ENCODE measurements around the gene DOCK11. TPM values are rescaled to one million over a fixed set of nuclear protein-coding genes. Genes with fewer than 3 reads are reported as not detected.

Gene DOCK11
- total and polyA plus RNA-seq, 2 donors (not counting 3 experiments of a cell fraction or from before 2014, with no cell fraction given): 0.37 to 0.86 TPM

DNA sequence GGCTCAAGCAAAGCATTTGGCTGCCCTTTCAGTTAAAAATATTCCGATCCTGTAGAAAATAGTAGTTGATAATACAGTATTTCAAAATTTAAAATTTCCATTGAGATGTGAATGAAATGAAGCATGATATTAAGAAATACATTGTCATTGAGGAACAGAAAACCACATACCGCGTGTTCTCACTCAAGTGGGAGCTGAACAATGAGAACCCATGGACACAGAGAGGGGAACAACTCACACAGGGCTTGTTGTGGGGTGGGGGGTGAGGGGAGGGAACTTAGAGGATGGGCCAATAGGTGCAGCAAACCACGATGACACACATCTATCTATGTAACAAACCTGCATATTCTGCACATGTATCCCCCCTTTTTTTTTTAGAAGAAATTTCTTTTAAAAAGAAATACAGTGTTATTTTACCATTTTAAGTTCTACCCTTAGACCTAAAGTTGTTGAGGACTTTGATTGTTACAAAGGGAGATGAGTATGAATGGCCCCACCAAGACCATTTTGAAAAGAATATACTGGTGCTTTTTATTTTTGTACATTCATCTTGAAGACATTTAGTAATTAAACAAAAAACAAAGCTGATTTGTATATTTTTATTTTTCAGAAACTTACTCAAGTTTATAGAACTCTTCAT, 179.8 kb downstream of the DOCK11 start:
- TF ChIP-seq, protein P1, sequence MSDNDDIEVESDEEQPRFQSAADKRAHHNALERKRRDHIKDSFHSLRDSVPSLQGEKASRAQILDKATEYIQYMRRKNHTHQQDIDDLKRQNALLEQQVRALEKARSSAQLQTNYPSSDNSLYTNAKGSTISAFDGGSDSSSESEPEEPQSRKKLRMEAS (IDR thresholded peaks at IDR 0.05; ENCODE audit: insufficient read depth, insufficient read length): no peak
- TF ChIP-seq POLR2A (IDR thresholded peaks at IDR 0.05; ENCODE audit: low read depth, low read length) (no peak), JUN (IDR thresholded peaks at IDR 0.05; ENCODE audit: borderline replicate concordance, insufficient read depth, insufficient read length, low read depth) (no peak), EZH2 (IDR thresholded peaks at IDR 0.05; ENCODE audit: borderline replicate concordance, low read depth, low read length, severe bottlenecking) (no peak), FOS (IDR thresholded peaks at IDR 0.05; ENCODE audit: borderline replicate concordance, insufficient read depth, low read length) (no peak), POLR2AphosphoS5 (IDR thresholded peaks at IDR 0.05; ENCODE audit: insufficient read depth, low read depth, low read length) (no peak), GATA2 (IDR thresholded peaks at IDR 0.05; ENCODE audit: insufficient read depth, insufficient read length, low read depth, low read length) (no peak), MYC (IDR thresholded peaks at IDR 0.05; ENCODE audit: low read depth, low read length) (no peak)
- TF ChIP-seq, protein P2, sequence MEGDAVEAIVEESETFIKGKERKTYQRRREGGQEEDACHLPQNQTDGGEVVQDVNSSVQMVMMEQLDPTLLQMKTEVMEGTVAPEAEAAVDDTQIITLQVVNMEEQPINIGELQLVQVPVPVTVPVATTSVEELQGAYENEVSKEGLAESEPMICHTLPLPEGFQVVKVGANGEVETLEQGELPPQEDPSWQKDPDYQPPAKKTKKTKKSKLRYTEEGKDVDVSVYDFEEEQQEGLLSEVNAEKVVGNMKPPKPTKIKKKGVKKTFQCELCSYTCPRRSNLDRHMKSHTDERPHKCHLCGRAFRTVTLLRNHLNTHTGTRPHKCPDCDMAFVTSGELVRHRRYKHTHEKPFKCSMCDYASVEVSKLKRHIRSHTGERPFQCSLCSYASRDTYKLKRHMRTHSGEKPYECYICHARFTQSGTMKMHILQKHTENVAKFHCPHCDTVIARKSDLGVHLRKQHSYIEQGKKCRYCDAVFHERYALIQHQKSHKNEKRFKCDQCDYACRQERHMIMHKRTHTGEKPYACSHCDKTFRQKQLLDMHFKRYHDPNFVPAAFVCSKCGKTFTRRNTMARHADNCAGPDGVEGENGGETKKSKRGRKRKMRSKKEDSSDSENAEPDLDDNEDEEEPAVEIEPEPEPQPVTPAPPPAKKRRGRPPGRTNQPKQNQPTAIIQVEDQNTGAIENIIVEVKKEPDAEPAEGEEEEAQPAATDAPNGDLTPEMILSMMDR (IDR thresholded peaks at IDR 0.05; ENCODE audit: extremely low read depth in 1 of 2, insufficient read depth in 1 of 2, low read depth in 1 of 2, low read length in 2 of 2): no peak
- CTCF ChIA-PET: no interaction called here
- POLR2A ChIA-PET: no interaction called here
- H3K9me1 ChIP-seq (replicated peaks; ENCODE audit: control insufficient read depth, extremely low read depth, insufficient read depth, low read length): no peaks in the 10 kb centered on the region
- H3K27ac ChIP-seq (ENCODE audit: insufficient read depth, low read depth, low read length): no peak overlapping the region
- no TSS peak for BruUV-seq (replicated peaks)
- no peak overlapping the region for H2AFZ ChIP-seq (ENCODE audit: low read depth, low read length)
- dilution Hi-C loops (cut with MboI; ENCODE audit: extremely low pct_ligation_motif_present, low sequenced_read_pairs): no loop called here
- H3K79me2 ChIP-seq (ENCODE audit: control insufficient read depth, insufficient read depth, low read length): no peaks in the 10 kb centered on the region
- H4K20me1 ChIP-seq (replicated peaks; ENCODE audit: control insufficient read depth, extremely low read depth, insufficient read depth, low read length): no peaks in the 10 kb centered on the region
- no peaks in the 10 kb centered on the region for H3K4me1 ChIP-seq (ENCODE audit: control insufficient read depth, extremely low read depth, insufficient read depth, low read length)
- intact Hi-C loops (cut with micrococcal nuclease): no loop called here
- H3K9ac ChIP-seq (replicated peaks; ENCODE audit: extremely low read depth, insufficient read depth, low read length): no peak overlapping the region
- H3K9me3 ChIP-seq (replicated peaks; ENCODE audit: control insufficient read depth, insufficient read depth, low read length): no peaks in the 10 kb centered on the region
- no peaks in the 10 kb centered on the region for H3K27me3 ChIP-seq (ENCODE audit: control insufficient read depth in 2 of 2, insufficient read depth in 2 of 2, low read length in 2 of 2)
- no peak overlapping the region for H3K4me2 ChIP-seq (ENCODE audit: insufficient read depth, low read length)
- no peaks in the 10 kb centered on the region for H3K36me3 ChIP-seq (ENCODE audit: control insufficient read depth in 2 of 2, extremely low read depth in 1 of 2, insufficient read depth in 2 of 2, low read length in 2 of 2)
- DNase-seq (ENCODE audit: low read depth, low spot score): no peak
- no peak for FAIRE-seq
- no peak overlapping the region for H3K4me3 ChIP-seq (replicated peaks in 1 of 3; ENCODE audit: insufficient read depth in 1 of 3, low read depth in 1 of 3, low read length in 3 of 3)
